GM23338 (cell line): ENCODE measurements around the gene SLC5A11. TPM values are rescaled to one million over a fixed set of nuclear protein-coding genes. Genes with fewer than 3 reads are reported as not detected.

Experiments
- ATAC-seq: fragments of 200-7000 bp; cut with Tn5 transposase; 3 replicates; pipeline ENCODE4 v1.9.1; 2020
- DNase-seq: peaks from one replicate; pipeline ENCODE4 v3.0.0-alpha.2; 2015; ENCODE audit warnings: low spot score
- H2AFZ ChIP-seq: fragments of 200-600 bp; sonication (generic); 2 replicates; pipeline ENCODE4 v1.8.0; 2016; ENCODE audit warnings: antibody characterized with exemption, mild to moderate bottlenecking, moderate library complexity
- H3F3A ChIP-seq: fragments of 200-600 bp; sonication (generic); replicated peaks from 2 replicates; pipeline ENCODE4 v1.8.0; 2017; ENCODE audit warnings: antibody characterized with exemption, mixed run types, low read depth
- H3K27ac ChIP-seq: fragments of 200-600 bp; sonication (generic); 2 replicates; pipeline ENCODE4 v1.6.1; 2016; ENCODE audit warnings: low read depth
- H3K27me3 ChIP-seq: fragments of 200-600 bp; sonication (generic); 2 replicates; pipeline ENCODE4 v1.8.0; 2016; ENCODE audit warnings: mild to moderate bottlenecking, mixed run types, moderate library complexity; ENCODE audit not compliant: insufficient read depth
- H3K36me3 ChIP-seq: fragments of 200-600 bp; sonication (generic); 2 replicates; pipeline ENCODE4 v1.8.0; 2016; ENCODE audit warnings: mild to moderate bottlenecking; ENCODE audit not compliant: insufficient read depth
- H3K4me1 ChIP-seq: fragments of 200-600 bp; sonication (generic); 2 replicates; pipeline ENCODE4 v1.8.0; 2016; ENCODE audit warnings: mild to moderate bottlenecking, moderate library complexity; ENCODE audit not compliant: insufficient read depth
- H3K4me2 ChIP-seq: fragments of 200-600 bp; sonication (generic); 2 replicates; pipeline ENCODE4 v1.7.1; 2017; ENCODE audit warnings: mixed run types
- H3K4me3 ChIP-seq: fragments of 200-600 bp; sonication (generic); 2 replicates; pipeline ENCODE4 v1.6.1; 2016; ENCODE audit warnings: mixed run types
- H3K79me2 ChIP-seq: fragments of 200-600 bp; sonication (generic); replicated peaks from 2 replicates; pipeline ENCODE4 v1.8.0; 2017; ENCODE audit warnings: mild to moderate bottlenecking; ENCODE audit not compliant: insufficient read depth
- H3K9me2 ChIP-seq: fragments of 200-600 bp; sonication (generic); 2 replicates; pipeline ENCODE4 v1.8.0; 2017; ENCODE audit not compliant: insufficient read depth
- H4K20me1 ChIP-seq: fragments of 200-600 bp; sonication (generic); replicated peaks from 2 replicates; pipeline ENCODE4 v1.8.0; 2017; ENCODE audit warnings: mild to moderate bottlenecking; ENCODE audit not compliant: insufficient read depth
- H3K27ac Mint-ChIP-seq: 2 replicates; pipeline ENCODE4 v1.8.0; 2020; ENCODE audit warnings: inconsistent platforms, mild to moderate bottlenecking, moderate library complexity, mixed read lengths
- H3K27me3 Mint-ChIP-seq: 3 replicates; pipeline ENCODE4 v1.8.0; 2022; ENCODE audit warnings: low read depth, mild to moderate bottlenecking, moderate library complexity, mixed read lengths, inconsistent platforms; ENCODE audit not compliant: insufficient read depth, poor library complexity
- H3K36me3 Mint-ChIP-seq: 3 replicates; pipeline ENCODE4 v1.8.0; 2021; ENCODE audit warnings: low read depth, mild to moderate bottlenecking, inconsistent platforms, moderate library complexity, mixed read lengths
- H3K4me1 Mint-ChIP-seq: 3 replicates; pipeline ENCODE4 v1.8.0; 2020; ENCODE audit warnings: mild to moderate bottlenecking, inconsistent platforms, mixed read lengths
- H3K4me3 Mint-ChIP-seq: 3 replicates; pipeline ENCODE4 v1.8.0; 2021; ENCODE audit warnings: moderate library complexity, mild to moderate bottlenecking, inconsistent platforms, mixed read lengths
- H3K9me3 Mint-ChIP-seq: 3 replicates; pipeline ENCODE4 v1.8.0; 2020; ENCODE audit warnings: moderate library complexity, mild to moderate bottlenecking, inconsistent platforms, mixed read lengths
- CTCF ChIP-seq, 2 experiments: fragments of 200-600 bp in 1 of 2; sonication (generic) in 1 of 2; conservative IDR thresholded peaks; 2 replicates each; pipeline versions ENCODE4 v1.5.1 to v1.6.1; 2016 to 2017; ENCODE audit warnings: antibody characterized with exemption in 2 of 2, low read depth in 2 of 2, mild to moderate bottlenecking in 2 of 2, moderate library complexity in 1 of 2
- EZH2 ChIP-seq: fragments of 200-600 bp; sonication (generic); IDR thresholded peaks from one replicate; pipeline ENCODE4 v1.8.0; 2017; ENCODE audit warnings: antibody characterized with exemption, mild to moderate bottlenecking, low read depth; ENCODE audit not compliant: unreplicated experiment
- EZH2phosphoT487 ChIP-seq: fragments of 200-600 bp; sonication (generic); IDR thresholded peaks from one replicate; pipeline ENCODE4 v1.8.1; 2018; ENCODE audit warnings: antibody characterized with exemption; ENCODE audit not compliant: unreplicated experiment
- JUNB ChIP-seq: IDR thresholded peaks from one replicate; pipeline ENCODE4 v1.6.1; 2016; ENCODE audit warnings: antibody characterized with exemption; ENCODE audit not compliant: unreplicated experiment
- POLR2AphosphoS5 ChIP-seq: IDR thresholded peaks from 2 replicates; pipeline ENCODE4 v1.6.1; 2016; ENCODE audit warnings: antibody characterized with exemption, low read depth
- ZNF462 ChIP-seq: fragments of 250-450 bp; sonication (Bioruptor Pico); IDR thresholded peaks from 2 replicates; pipeline ENCODE4 v1.5.0; 2020; ENCODE audit warnings: mild to moderate bottlenecking, moderate library complexity
- polyA plus RNA-seq: library from polyadenylated mRNA; unstranded; fragments of >200 nt; fragmentation: Nextera tagmentation; extraction: Ambion mirVana; gene quantifications from 2 replicates; pipeline ENCODE4 v1.2.1, GENCODE V29; 2016
- total RNA-seq: library from RNA; depleted of rRNA; stranded (reverse); fragments of >200 nt; shearing (Covaris generic); gene quantifications from 2 replicates; pipeline ENCODE4 v1.2.3, GENCODE V29; 2014

Gene SLC5A11
- total and polyA plus RNA-seq, 2 experiments from 2014 or later = 0.07 TPM; not detected in 1

DNA sequence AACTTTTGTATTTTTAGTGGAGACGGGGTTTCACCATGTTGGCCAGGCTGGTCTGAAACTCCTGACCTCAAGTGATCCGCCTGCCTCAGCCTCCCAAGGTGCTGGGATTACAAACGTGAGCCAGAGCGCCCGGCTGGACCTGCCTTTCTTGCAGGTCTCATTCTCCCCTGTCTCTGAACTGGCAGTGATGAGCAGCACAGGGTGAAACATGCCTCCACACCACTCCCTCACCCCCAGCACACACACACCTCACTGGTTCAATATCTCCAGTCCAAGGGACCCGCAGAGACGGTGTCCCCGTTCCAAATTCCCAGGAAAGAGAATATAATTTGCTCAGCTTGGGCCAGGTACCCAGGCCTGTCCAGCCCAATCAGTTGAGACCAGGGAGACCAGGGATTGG lies 23.3 kb downstream of the SLC5A11 start:
- no peaks in the 10 kb centered on the region for H3K27me3 Mint-ChIP-seq
- Histone ChIP-seq H3K27me3 (no peaks in the 10 kb centered on the region), H3F3A (no peaks in the 10 kb centered on the region), H3K9me2 (no peaks in the 10 kb centered on the region), H2AFZ (no peak overlapping the region), H4K20me1 (no peaks in the 10 kb centered on the region), H3K4me3 (no peak overlapping the region), H3K36me3 (no peaks in the 10 kb centered on the region), H3K27ac (no peak overlapping the region), H3K4me1 (no peaks in the 10 kb centered on the region), H3K79me2 (no peaks in the 10 kb centered on the region), H3K4me2 (no peak overlapping the region)
- H3K27ac Mint-ChIP-seq = no peak overlapping the region
- no peak overlapping the region for H3K4me3 Mint-ChIP-seq
- H3K4me1 Mint-ChIP-seq = no peaks in the 10 kb centered on the region
- peaks cover 3% of the 10 kb centered on the region; the same call in 1 of the 3 replicates for H3K9me3 Mint-ChIP-seq
- ATAC-seq = no peak
- TF ChIP-seq EZH2phosphoT487 = no peak
- no peak for TF ChIP-seq JUNB
- no peaks in the 10 kb centered on the region for H3K36me3 Mint-ChIP-seq
- DNase-seq = no peak

DNA sequence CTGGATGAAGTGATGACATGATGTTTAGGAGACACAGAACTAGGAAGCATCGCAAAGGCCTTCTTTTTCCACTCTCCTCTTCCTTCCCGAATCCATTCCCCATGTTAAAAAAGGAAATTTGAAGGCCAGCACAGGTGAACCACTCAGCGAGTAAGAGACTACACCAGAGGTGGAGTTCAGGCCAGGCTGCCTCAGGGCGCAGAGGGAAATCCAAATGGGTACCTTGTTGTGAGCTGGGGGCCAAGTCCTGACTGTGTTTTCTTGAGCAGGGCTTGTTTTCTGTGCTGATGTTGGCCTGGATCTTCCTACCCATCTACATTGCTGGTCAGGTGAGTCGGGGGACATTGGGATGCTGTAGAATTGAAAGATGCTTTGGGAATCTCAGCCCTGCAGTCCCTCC lies 26.1 kb downstream of the SLC5A11 start:
- TF ChIP-seq JUNB = no peak
- no peak for TF ChIP-seq EZH2phosphoT487
- TF ChIP-seq ZNF462 (CRISPR knock-in tag) = no peak
- TF ChIP-seq POLR2AphosphoS5 = no peak
- TF ChIP-seq CTCF (conservative IDR thresholded peaks at IDR 0.05; ENCODE audit: low read depth in 2 of 2) = no peak
- no peak for TF ChIP-seq EZH2
- no peak overlapping the region for H3K4me3 Mint-ChIP-seq
- H3K4me1 Mint-ChIP-seq = no peaks in the 10 kb centered on the region
- no peaks in the 10 kb centered on the region for H3F3A ChIP-seq
- no peak overlapping the region for H3K4me3 ChIP-seq
- no peak overlapping the region for H3K27ac Mint-ChIP-seq
- no peaks in the 10 kb centered on the region for H3K27me3 ChIP-seq
- ATAC-seq (no peak), DNase-seq (no peak)
- no peak overlapping the region for H2AFZ ChIP-seq
- no peaks in the 10 kb centered on the region for H3K36me3 ChIP-seq
- no peaks in the 10 kb centered on the region; the same call in 2 of the 3 replicates for H3K9me3 Mint-ChIP-seq
- no peaks in the 10 kb centered on the region for H3K79me2 ChIP-seq
- H3K4me2 ChIP-seq = no peak overlapping the region
- no peaks in the 10 kb centered on the region for H3K4me1 ChIP-seq
- no peaks in the 10 kb centered on the region for H4K20me1 ChIP-seq
- no peaks in the 10 kb centered on the region for H3K9me2 ChIP-seq
- H3K27me3 Mint-ChIP-seq = no peaks in the 10 kb centered on the region
- no peak overlapping the region for H3K27ac ChIP-seq
- H3K36me3 Mint-ChIP-seq = no peaks in the 10 kb centered on the region
